ENCODE results near the gene OR52K1.
"Not testable (repeated sequence)": the region's sequence is repeated elsewhere in the genome, so short reads cannot be mapped to it uniquely, and the experiment has no call there.

OR52K1 gene

GRCh38 chr11:4482445-4482844 lies at the start of gene OR52K1:
OR52K1 (plus strand) TSS chr11:4482646; CDS start chr11:4488901, 6,255 bp downstream.
- no peak for DNase-seq

GRCh38 chr11:4433856-4434255 lies 48.6 kb upstream of the OR52K1 start:
- DNase-seq: no peak

- DNase-seq: no peak
These were observed 46.0 kb upstream of the OR52K1 start for GRCh38 chr11:4436411-4436810.

GRCh38 chr11:4441515-4441914 lies 40.9 kb upstream of the OR52K1 start:
- no peak for DNase-seq

GRCh38 chr11:4443232-4443891 lies 39.1 kb upstream of the OR52K1 start:
- DNase-seq: no peak

GRCh38 chr11:4448995-4449394 lies 33.5 kb upstream of the OR52K1 start, which contains the start of gene OR52K2:
OR52K2 (plus strand) TSS chr11:4449295; CDS start chr11:4449340, 45 bp downstream.
- DNase-seq: no peak

GRCh38 chr11:4453118-4453517 lies 29.3 kb upstream of the OR52K1 start:
- DNase-seq: no peak

- no peak for DNase-seq
These were observed 28.4 kb upstream of the OR52K1 start for GRCh38 chr11:4454021-4454420.

GRCh38 chr11:4455419-4455818 lies 27.0 kb upstream of the OR52K1 start:
- DNase-seq: no peak

- DNase-seq: no peak
These were observed 22.9 kb upstream of the OR52K1 start for GRCh38 chr11:4459500-4459899.

GRCh38 chr11:4460151-4460550 lies 22.3 kb upstream of the OR52K1 start:
- no peak for DNase-seq

GRCh38 chr11:4464216-4465159 lies 18.0 kb upstream of the OR52K1 start:
- DNase-seq: no peak

GRCh38 chr11:4465407-4465806 lies 17.0 kb upstream of the OR52K1 start:
- no peak for DNase-seq

GRCh38 chr11:4466131-4466870 lies 16.1 kb upstream of the OR52K1 start:
- DNase-seq: no peak

- no peak for DNase-seq
These were observed 15.5 kb upstream of the OR52K1 start for GRCh38 chr11:4466871-4467442.

- DNase-seq: no peak
These were observed 14.4 kb upstream of the OR52K1 start for GRCh38 chr11:4467811-4468606.

- DNase-seq: no peak
These were observed 2.8 kb upstream of the OR52K1 start for GRCh38 chr11:4479644-4480043.

GRCh38 chr11:4480577-4481239 lies 1.7 kb upstream of the OR52K1 start:
- DNase-seq: no peak

GRCh38 chr11:4481240-4481582 lies 1.2 kb upstream of the OR52K1 start:
- DNase-seq: no peak

- DNase-seq: no peak
These were observed 1.9 kb downstream of the OR52K1 start for GRCh38 chr11:4484310-4484709.

- DNase-seq: not testable (repeated sequence)
These were observed 9.0 kb downstream of the OR52K1 start for GRCh38 chr11:4491405-4491804.
